ENCODE data around the gene PPFIBP1.

The PPFIBP1 gene

DNA sequence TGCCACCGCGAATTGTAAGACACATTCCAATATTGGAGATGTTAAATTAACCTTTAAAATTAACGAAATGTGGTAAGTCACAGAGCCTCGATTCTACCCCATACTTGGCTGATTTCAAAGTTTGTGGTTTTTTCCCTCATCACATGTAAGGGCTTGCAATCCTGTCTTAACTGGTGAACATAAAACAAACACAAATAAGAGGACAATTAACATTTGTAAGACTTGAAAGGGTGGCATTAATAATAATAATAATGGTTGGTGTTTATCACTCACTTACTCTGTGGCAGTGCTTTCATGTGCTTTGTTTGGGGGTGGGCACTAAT is 26.6 kb downstream of the PPFIBP1 start:
- TF ChIP-seq, protein P1, sequence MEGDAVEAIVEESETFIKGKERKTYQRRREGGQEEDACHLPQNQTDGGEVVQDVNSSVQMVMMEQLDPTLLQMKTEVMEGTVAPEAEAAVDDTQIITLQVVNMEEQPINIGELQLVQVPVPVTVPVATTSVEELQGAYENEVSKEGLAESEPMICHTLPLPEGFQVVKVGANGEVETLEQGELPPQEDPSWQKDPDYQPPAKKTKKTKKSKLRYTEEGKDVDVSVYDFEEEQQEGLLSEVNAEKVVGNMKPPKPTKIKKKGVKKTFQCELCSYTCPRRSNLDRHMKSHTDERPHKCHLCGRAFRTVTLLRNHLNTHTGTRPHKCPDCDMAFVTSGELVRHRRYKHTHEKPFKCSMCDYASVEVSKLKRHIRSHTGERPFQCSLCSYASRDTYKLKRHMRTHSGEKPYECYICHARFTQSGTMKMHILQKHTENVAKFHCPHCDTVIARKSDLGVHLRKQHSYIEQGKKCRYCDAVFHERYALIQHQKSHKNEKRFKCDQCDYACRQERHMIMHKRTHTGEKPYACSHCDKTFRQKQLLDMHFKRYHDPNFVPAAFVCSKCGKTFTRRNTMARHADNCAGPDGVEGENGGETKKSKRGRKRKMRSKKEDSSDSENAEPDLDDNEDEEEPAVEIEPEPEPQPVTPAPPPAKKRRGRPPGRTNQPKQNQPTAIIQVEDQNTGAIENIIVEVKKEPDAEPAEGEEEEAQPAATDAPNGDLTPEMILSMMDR (IDR thresholded peaks at IDR 0.05): no peak
- TF ChIP-seq ZFX (IDR thresholded peaks at IDR 0.05; ENCODE audit: borderline replicate concordance): no peak
- H3K27ac ChIP-seq: no peak overlapping the region

DNA sequence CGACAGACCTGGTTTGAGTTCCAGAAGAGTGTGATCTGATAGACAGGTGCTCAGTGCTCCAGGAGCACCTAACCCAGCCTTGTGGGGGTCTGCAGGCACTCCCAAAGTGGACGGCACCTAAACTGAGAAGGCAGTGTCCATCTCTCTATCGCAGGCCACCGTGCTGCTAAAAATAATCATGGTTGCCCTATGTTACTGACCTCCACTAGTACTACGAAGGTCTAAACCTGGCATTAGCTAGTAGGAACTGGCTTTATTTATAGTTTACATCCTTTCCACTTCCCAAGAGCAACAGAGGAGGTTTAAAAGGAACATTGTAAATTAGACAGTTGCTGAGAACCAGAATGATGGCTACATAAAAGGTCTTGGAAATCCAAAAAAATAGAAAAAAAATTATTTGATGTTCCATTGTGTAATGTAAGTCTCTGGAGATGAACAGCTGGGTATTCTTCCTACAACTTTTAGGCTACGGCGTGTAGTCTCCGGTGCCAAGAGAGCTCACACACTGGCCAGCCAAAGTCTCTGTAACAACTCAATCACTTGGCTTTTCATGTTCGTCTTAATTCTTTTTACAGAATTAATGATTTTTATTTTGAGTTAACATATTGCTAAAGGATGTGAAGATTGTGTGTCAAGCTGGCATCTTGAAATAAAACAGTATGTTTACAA is 27.3 kb downstream of the PPFIBP1 start:
- H3K27ac ChIP-seq: no peak overlapping the region
- TF ChIP-seq ZFX (IDR thresholded peaks at IDR 0.05; ENCODE audit: borderline replicate concordance): no peak
- TF ChIP-seq, protein P1 (IDR thresholded peaks at IDR 0.05): no peak

DNA sequence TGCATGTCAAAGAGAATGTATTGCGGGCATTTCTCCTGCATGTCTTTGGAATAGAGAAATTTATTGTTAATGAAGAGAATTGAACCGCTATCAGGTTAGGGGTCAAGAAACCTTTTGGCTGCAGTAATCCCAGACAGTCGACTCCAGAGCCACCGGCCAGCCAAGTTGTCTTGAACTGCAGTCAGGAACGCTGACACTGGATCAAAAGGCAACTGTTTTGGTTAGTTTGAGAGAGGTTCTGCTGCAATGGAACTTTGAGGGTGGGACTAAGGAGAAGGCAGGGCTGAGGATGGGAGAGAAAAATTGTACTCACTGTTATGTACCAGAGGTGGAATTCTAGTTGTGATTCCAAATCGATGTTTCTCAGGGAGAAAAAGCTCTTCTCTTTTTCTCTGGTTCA is 28.2 kb downstream of the PPFIBP1 start:
- TF ChIP-seq ZFX (IDR thresholded peaks at IDR 0.05; ENCODE audit: borderline replicate concordance): no peak
- TF ChIP-seq, protein P1 (IDR thresholded peaks at IDR 0.05): no peak
- H3K27ac ChIP-seq: no peak overlapping the region

DNA sequence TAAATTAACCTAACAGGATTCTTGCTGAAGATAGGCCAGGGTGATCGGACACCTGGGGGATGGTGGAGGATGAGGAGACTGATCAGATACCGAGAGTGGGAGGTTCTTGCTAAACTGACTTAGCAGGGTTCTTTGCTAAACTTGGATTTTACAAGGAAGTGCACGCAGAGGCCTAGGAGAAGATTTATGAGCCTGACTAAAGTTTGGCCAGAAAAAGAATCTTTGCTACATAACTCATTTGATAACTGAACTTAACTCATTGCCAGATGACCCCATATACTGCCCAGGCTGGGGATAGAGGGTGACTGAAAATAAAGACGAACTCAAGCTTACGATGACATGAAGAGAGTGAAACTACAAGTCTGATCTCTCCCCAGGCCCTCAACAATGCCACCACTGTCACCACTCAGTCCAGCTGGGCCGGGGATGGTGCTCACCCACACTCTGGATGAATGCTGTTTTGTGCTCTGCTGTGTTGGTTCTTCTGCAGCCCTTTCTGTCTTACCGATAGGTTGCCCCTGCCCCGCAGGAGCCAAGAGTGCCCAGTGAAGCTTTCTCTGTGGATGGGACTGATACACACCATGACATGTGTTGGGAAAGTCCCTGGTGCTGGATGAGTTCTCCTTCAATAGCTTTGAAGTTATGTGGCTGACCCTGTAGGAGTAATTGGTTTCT is 29.0 kb downstream of the PPFIBP1 start:
- H3K27ac ChIP-seq: no peak overlapping the region
- TF ChIP-seq, protein P1 (IDR thresholded peaks at IDR 0.05): no peak
- TF ChIP-seq ZFX (IDR thresholded peaks at IDR 0.05; ENCODE audit: borderline replicate concordance): no peak

DNA sequence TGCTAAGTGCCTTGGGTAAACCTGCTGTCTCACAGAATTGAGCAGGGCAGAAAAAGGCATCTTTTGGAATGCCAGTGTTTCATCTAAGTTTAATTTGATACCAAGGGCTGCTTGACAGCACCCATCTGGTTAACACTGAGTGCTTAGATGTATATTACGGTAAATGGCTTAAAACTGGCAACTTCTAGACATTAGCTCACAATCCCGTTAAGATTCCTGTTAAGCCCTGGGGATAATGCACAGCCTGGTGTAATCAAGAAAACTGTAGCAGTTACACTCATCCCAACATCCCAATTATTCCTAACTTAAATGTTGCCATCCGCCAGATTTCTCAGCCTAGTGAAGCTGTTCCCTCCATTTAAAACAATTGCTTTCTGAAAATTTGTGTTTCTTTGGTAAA is 29.9 kb downstream of the PPFIBP1 start:
- no peak overlapping the region for H3K27ac ChIP-seq
- TF ChIP-seq, protein P1 (IDR thresholded peaks at IDR 0.05): no peak
- TF ChIP-seq ZFX (IDR thresholded peaks at IDR 0.05; ENCODE audit: borderline replicate concordance): no peak

DNA sequence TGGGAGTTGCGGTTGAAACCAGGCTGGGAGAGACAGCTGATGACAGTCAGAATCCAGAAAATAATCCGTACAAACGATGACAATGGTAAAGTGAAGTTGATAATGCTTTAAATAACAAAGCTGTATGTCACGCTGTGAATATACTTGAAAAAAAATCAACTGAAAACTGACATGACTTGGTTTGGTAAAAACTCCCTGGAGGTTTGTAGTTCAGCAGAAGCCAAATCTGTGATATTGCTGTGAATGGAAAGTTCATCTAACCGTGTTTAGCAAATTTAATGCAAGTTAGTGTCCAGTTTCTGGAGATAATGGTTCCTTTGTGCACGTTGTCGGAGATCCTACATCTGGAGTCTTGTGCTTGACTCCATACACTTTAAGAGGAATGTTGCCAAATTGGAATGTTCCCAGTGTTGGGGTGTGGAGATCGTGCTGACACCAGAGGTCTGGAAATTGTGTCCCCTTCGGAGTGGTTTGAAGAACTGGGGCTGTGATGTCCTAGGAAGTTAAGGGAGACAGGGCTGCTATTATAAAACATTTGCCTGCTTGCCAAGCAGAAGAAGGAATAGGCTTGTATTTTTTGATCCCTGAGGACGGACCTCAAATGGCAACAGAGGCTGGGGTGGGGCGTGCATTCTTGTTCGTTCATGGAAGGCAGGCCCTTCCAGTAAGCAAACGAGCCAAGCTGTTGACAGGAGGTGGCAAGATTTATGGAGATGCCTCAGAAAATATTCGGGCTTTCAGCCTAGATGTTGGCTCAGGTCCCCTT is 30.6 kb downstream of the PPFIBP1 start:
- TF ChIP-seq, protein P1 (IDR thresholded peaks at IDR 0.05): no peak
- TF ChIP-seq ZFX (IDR thresholded peaks at IDR 0.05; ENCODE audit: borderline replicate concordance): no peak
- H3K27ac ChIP-seq: no peak overlapping the region

DNA sequence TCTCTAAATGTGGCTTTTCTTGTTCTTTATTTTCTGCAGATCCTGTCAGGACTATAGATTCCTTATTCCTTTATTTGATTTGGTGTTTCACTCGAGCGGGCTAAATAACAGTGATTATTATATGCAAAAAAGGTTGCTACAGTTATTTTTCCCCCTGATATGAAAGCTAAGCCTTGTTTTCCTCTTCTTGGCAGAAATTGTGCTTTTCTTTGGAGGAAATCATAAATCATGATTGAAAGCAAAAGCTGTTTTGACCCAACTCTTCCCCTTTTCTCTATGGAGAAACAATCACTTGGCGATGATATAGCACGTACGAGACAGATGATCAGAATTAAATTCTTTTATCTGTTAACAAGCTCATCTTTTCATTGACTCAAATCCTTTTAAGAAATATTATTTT is 31.4 kb downstream of the PPFIBP1 start:
- no peak for TF ChIP-seq ZFX (IDR thresholded peaks at IDR 0.05; ENCODE audit: borderline replicate concordance)
- TF ChIP-seq, protein P1 (IDR thresholded peaks at IDR 0.05): no peak
- H3K27ac ChIP-seq: no peak overlapping the region

Measured in 22Rv1 (cell line).